IPS DF 4.7 (cell line): ENCODE data around the gene ESAM.

Source experiments
- DNase-seq: peaks from one replicate; pipeline ENCODE4 v3.0.0-alpha.2; 2013; ENCODE audit warnings: low spot score; ENCODE audit errors: extremely low read depth

ESAM gene

DNA sequence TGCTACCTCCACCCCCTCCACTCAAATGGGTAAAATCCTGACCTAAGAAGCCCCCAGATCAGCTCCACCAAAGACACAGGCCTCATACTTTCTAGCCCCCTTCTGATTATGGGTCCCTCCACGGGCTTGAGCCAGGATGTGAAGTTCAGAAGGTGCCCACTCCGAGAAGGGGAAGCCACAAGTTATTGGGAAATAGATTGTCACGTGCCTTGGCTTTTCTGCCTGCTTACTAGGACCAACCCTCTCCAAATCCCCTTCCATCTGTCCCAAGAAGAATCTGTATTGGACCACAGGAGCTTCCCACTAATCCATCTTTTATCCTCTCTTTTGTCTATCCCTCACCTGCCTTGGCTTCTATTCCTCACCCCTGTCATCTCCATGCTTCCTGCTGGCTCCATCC is 25.4 kb downstream of the ESAM start:
- no peak for DNase-seq

DNA sequence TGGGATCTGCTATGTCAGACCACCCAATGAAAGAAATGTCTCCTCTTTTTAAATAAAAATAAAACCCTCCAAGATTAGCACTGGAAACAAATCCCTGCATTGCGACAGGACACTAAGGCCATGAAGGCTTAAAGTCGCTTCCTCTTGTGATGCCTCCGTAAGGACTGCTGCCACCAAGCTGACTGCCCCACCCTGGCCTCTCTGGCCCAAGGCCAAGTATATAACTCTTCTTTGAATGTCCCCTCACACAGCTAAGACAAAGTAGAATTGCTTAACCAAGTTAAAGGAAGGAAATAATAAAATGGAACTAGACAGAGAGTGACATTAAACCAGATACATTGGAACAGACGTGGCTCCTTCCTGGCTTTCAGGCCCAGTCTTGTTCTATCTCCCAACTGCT is 29.9 kb downstream of the ESAM start:
- DNase-seq = no peak

DNA sequence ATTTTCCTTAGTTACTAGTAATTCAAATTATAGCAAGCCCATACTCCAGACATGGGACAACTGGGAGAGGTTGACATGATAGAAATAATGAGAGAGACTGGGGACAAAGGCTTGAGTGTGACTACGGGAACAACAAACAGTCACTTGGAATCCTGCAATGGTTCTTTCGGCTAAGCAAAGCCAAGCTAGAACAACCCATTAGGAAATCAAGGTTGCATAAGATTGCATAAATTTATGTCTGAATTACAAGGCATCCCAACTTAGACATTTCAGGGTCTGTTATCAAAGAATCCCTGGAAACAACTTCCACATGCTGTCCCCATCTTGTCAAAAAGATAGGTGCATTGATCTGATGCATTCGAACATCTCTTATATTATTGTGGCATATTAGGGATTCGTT is 32.5 kb downstream of the ESAM start:
- DNase-seq = no peak

DNA sequence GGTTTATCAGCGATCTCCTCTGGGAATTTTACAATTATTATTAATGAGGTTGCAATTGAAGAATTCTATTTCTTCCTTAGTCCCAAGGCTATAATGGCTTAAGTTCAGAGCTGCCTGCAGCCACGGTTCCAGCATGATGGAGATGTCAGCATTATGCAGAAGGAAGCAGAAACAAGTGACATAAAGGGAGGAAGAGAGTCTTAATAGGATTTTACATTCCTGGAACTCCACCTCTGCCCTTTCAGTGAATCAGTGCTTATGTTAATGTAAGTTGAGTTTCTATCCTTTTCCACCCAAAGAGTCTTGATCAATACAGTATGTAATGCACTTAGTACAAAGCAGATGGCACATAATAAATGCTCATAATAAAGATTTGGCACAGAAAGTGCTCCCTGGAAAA is 34.0 kb downstream of the ESAM start:
- DNase-seq = no peak

DNA sequence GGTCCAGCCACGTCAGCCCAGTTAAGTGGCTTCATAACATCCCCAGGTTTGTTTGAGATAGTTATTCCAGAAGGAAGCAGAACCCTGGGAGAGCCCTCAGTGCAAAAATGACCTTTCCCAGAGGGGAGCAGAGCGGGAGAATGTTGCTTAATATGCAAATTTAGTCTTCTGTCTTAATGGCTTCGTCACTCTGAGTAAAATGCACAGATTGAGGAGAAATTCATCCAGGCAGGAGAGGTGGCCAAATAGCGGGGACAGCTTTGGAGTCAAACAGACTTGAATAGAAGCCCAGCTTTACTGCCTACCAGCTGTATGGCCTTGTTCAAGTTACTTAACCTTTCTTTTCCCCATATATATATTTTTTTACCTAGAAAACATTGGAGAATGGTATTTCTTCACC is 34.6 kb downstream of the ESAM start:
- no peak for DNase-seq

DNA sequence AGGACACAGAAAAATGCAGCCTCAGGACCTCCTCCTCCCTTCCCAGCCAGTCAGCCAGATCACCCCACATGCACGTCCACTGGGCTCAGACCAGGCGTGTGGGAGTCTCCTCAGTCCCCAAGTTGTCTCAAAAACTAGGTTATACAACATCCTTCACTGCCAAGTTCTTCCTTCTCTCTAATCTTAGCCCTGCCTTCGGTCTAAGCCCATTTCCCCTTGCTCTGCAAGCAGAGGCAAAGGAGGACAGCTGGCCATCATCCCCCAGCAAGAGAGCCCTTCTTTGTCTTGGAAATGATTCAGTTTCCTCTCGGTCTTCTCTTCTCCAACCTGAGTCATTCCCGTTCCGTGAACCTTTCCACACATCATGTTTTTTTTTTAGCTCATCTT is 36.4 kb downstream of the ESAM start:
- no peak for DNase-seq

DNA sequence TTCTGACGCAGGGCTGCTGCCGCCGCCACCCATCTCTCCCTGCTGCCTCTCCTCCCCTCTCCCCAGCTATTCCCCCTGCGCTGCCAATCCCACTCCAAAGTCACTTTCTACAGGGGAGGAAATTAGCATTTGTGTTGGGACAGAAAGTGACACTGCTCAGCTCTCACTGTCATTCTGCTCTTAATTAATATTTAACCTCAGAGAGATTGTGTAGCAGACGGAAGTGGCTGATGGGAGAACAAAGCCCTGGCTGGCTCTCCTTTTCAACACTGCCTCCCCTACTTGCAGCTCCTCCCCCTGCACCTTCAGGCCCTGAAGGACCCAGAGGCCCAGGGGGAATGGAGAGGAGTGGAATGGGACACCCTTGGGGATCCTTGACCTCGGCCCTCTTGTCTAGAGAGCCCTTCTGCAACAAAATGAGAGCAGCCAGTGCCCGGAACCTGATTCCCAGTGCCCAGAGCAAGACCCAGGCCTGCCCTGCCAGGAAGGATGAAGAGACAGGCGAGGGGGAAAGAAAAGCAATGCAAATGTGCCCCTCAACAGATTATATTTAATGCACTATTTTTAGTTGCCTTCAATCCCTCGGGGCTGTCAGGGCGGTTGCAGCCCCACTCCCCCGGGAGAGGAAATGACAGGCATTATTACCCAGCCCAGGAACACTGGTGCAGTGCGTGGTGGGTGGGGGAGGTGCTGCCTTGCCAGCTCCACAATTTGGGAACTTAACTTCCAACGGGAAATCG is 36.9 kb downstream of the ESAM start:
- no peak for DNase-seq

DNA sequence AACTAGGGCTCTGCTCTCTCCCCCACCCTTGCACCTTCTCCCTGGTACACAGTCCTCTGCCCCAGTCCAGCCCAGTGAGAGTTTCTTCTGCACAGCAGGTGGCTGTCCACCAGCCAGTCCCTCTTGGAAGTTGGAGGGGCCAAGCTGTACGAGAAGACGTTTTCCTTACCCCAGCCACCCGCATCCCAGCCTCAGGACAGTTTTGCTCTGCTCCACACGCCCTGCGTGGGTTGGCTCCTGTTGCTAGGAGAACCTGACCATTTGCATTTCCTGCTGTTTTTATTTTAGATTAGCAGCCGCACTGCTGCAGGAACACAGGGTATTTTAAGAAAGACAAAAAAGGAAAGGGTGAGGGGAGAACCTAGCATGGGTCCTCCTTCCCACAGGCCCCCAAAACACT is 39.9 kb downstream of the ESAM start:
- no peak for DNase-seq

DNA sequence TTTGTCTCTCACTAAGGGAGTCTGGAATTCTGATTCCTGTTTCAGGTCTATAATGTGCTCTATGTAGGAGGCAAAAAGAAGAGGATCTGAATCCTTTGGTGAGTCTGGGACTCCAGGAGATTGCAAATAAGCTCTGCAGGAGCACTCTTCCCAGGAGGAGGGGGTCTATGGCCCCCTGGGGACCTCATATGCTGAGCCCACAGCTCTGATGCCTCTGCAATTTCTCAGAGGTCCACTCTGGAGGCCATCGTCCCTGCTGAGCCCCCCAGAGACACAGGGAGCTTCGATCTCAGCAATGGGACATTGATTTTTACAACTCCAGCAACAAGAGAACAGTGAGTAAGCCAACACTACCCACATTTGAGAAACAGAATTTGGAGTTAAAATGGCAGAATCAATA is 42.6 kb downstream of the ESAM start:
- DNase-seq = no peak

DNA sequence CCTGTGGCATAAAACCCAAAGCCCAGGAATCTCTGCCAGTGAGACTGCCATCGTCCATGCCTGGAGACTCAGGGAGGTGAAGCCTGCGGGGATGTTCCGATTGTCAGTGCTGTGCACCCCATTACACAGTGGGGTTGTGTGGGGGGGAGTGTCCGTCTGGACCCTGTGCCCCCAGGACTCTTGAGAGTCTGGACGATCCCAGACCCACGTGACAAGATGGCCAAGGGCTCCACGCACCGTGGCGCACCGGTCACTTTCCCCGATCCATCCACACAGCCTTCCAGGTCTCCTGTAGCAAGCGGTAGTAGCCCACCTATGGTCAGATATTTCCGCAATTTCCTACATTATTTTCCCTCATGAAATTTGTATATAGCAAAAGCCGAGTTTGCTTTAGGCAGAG is 43.3 kb downstream of the ESAM start:
- no peak for DNase-seq

DNA sequence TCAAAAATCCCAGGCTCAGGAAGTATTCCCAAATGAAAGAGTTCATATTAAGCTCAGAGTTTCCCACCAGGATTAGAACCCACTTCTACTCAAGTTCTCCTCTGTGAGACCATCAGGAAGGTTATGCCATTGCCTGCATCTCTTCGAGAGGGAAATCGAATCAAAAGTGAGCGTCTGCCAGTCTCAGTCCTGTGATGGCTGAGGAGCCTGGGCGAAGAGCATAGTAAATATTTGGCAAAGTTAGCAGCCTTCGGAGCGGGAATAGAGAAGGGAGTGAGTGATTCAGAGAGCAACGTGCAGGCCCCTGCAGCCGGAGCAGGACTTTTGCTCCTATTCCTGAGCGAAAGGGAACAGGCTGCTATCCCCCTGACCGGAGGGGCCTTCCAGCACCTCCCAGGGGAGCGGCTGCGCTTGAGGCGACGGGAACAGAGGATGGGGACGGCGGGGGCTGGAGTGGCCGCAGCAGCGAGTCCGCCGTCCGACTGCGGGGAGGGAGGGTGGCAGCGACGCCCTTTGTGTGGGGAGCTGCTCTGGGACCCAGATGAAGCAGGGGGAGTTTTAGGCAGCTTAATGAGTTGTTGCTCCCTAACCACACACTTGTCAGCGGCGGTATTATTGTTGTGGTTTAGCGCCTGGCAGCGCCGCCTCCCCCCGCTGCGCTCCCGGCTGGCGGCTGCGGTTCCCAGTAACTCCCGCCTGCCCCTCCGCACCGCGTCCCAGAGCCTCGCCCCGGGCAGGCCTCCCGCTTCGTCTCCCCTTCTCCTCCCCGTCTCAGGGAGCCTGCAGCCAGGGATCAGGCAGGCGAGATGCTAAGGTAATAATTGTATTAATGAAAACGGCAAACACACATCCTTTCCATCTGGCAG is 44.1 kb downstream of the ESAM start:
- no peak for DNase-seq

DNA sequence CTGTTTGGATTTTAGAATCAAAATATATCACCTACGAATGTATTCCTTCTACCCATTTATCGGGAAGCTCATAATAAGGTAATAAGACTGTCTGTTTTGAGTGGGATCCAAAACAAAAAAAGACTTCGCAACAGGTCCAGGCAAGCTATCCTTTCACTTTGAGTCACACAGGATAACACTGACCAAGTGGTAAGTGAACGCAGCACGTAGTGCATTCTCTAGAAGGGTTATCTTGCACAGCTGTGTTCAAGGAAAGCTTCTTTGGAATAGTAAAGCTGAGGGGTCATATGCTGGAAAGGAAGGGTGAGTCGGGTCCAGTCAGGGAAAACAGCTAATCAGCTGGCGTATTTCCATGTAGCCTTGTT is 44.7 kb downstream of the ESAM start:
- no peak for DNase-seq

DNA sequence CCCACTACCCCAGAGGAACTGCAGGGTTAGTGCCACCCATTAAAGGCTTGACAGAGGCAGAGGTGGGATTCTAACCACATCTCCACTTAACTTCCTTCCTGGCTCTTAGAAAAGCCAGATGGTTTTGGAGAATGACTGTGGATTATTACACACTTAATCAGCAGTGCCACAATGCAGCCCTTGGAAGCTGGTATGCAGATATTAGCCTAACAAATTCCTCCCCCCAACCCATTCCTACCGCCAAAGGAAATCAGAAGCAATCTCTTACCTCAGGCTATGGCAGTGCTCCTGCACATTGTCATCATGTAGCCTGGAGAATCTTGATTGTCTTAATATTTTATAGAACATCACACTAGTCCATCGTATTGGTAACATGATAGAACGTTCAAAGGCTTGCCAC is 45.5 kb downstream of the ESAM start:
- no peak for DNase-seq

DNA sequence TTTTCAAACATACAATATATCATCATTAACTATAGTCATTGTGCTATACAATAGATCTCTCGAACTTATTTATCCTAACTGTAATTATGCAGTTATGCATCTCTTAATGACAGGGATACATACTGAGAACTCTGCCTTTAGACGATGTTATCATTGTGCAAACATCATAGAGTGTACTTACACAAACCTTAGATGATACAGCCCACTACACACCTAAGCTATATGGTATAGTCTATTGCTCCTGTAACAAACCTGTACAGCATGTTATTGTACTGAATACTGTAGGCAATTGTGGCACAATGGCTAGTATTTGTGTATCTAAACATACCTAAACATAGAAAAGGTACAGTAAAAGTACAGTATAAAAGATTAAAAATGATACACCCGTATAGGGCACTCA is 49.7 kb downstream of the ESAM start:
- no peak for DNase-seq

DNA sequence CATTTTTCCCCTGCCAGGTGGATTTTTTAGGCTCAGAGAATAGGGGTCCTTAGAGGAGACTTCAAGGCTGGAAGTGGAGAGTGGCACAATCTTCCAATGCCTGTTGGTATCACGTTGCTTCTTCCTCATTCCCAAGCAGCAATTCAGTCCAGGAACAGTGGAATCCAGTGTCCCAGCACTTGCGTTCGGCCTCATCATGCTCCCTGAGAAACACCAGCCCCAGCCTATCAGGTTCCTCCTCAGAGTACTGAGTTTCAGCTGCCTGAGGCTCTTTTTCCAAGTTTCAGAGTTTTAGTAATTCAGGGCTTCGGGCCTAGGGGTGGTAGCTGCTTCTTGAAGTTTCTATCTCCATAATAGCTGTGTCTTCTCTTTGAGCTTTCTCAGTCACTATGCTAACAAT is 54.3 kb downstream of the ESAM start:
- no peak for DNase-seq
